ENCODE measurements around the gene ARHGEF4.

Gene ARHGEF4

GRCh38 chr2:131046028-131046917 is 209.6 kb downstream of the ARHGEF4 start:
- no peak for DNase-seq (ENCODE audit: low spot score in 2 of 2)
- no peaks in the 10 kb centered on the region for H3K9me3 Mint-ChIP-seq
- H3K27ac Mint-ChIP-seq = peak overlapping the region; percentile 38
- peaks cover 7% of the 10 kb centered on the region for H3K4me1 Mint-ChIP-seq
- no peak for ATAC-seq (ENCODE audit: low read depth)
- H3K4me3 Mint-ChIP-seq = no peak overlapping the region
- peaks cover 2% of the 10 kb centered on the region for H3K27me3 Mint-ChIP-seq
- peaks cover 23% of the 10 kb centered on the region for H3K36me3 Mint-ChIP-seq

GRCh38 chr2:131046918-131047652 is 210.4 kb downstream of the ARHGEF4 start:
- H3K4me1 Mint-ChIP-seq = peaks cover 6% of the 10 kb centered on the region
- no peaks in the 10 kb centered on the region for H3K27me3 Mint-ChIP-seq
- H3K4me3 Mint-ChIP-seq = no peak overlapping the region
- ATAC-seq (ENCODE audit: low read depth) (no peak), DNase-seq (ENCODE audit: low spot score in 2 of 2) (no peak)
- H3K36me3 Mint-ChIP-seq = peaks cover 29% of the 10 kb centered on the region
- no peaks in the 10 kb centered on the region for H3K9me3 Mint-ChIP-seq
- H3K27ac Mint-ChIP-seq = peak overlapping the region; percentile 38

GRCh38 chr2:131047920-131048560 is 211.3 kb downstream of the ARHGEF4 start:
- no peak for DNase-seq (ENCODE audit: low spot score in 2 of 2)
- H3K4me3 Mint-ChIP-seq = no peak overlapping the region
- peaks cover 36% of the 10 kb centered on the region for H3K36me3 Mint-ChIP-seq
- peaks cover 6% of the 10 kb centered on the region for H3K4me1 Mint-ChIP-seq
- no peak for ATAC-seq (ENCODE audit: low read depth)
- H3K27ac Mint-ChIP-seq = no peak overlapping the region
- H3K27me3 Mint-ChIP-seq = no peaks in the 10 kb centered on the region
- H3K9me3 Mint-ChIP-seq = no peaks in the 10 kb centered on the region

- Mint-ChIP-seq H3K27ac (no peak overlapping the region), H3K9me3 (no peaks in the 10 kb centered on the region), H3K4me1 (peaks cover 6% of the 10 kb centered on the region), H3K4me3 (no peak overlapping the region), H3K27me3 (no peaks in the 10 kb centered on the region), H3K36me3 (peaks cover 39% of the 10 kb centered on the region)
- ATAC-seq (ENCODE audit: low read depth) (no peak), DNase-seq (ENCODE audit: low spot score in 2 of 2) (no peak)
Observed at GRCh38 chr2:131048641-131049040, 211.9 kb downstream of the ARHGEF4 start.

- no peaks in the 10 kb centered on the region for H3K27me3 Mint-ChIP-seq
- DNase-seq (ENCODE audit: low spot score in 2 of 2) (no peak), ATAC-seq (ENCODE audit: low read depth) (no peak)
- H3K36me3 Mint-ChIP-seq = peaks cover 39% of the 10 kb centered on the region
- H3K4me1 Mint-ChIP-seq = peaks cover 6% of the 10 kb centered on the region
- H3K4me3 Mint-ChIP-seq = no peak overlapping the region
- H3K27ac Mint-ChIP-seq = no peak overlapping the region
- H3K9me3 Mint-ChIP-seq = no peaks in the 10 kb centered on the region
Observed at GRCh38 chr2:131049150-131049718, 212.5 kb downstream of the ARHGEF4 start.

GRCh38 chr2:131050896-131051295 is 214.2 kb downstream of the ARHGEF4 start:
- H3K27ac Mint-ChIP-seq = no peak overlapping the region
- no peaks in the 10 kb centered on the region for H3K9me3 Mint-ChIP-seq
- peaks cover 55% of the 10 kb centered on the region for H3K36me3 Mint-ChIP-seq
- ATAC-seq (ENCODE audit: low read depth) = no peak
- DNase-seq (ENCODE audit: low spot score in 2 of 2) = no peak
- H3K4me3 Mint-ChIP-seq = no peak overlapping the region
- peaks cover 10% of the 10 kb centered on the region for H3K4me1 Mint-ChIP-seq
- H3K27me3 Mint-ChIP-seq = no peaks in the 10 kb centered on the region

- Mint-ChIP-seq H3K9me3 (no peaks in the 10 kb centered on the region), H3K4me3 (no peak overlapping the region), H3K27ac (no peak overlapping the region), H3K36me3 (peaks cover 60% of the 10 kb centered on the region), H3K27me3 (no peaks in the 10 kb centered on the region), H3K4me1 (peaks cover 14% of the 10 kb centered on the region)
- no peak for ATAC-seq (ENCODE audit: low read depth)
- no peak for DNase-seq (ENCODE audit: low spot score in 2 of 2)
Observed at GRCh38 chr2:131052741-131053263, 216.1 kb downstream of the ARHGEF4 start.

GRCh38 chr2:131054488-131054887 is 217.8 kb downstream of the ARHGEF4 start:
- no peaks in the 10 kb centered on the region for H3K9me3 Mint-ChIP-seq

GRCh38 chr2:131055169-131056065 is 218.7 kb downstream of the ARHGEF4 start:
- no peaks in the 10 kb centered on the region for H3K9me3 Mint-ChIP-seq
- H3K27ac Mint-ChIP-seq = no peak overlapping the region
- no peak for ATAC-seq (ENCODE audit: low read depth)
- peaks cover 59% of the 10 kb centered on the region for H3K36me3 Mint-ChIP-seq
- no peak overlapping the region for H3K4me3 Mint-ChIP-seq
- peaks cover 12% of the 10 kb centered on the region for H3K4me1 Mint-ChIP-seq
- H3K27me3 Mint-ChIP-seq = no peaks in the 10 kb centered on the region
- no peak for DNase-seq (ENCODE audit: low spot score in 2 of 2)

More at GRCh38 chr2:131054488-131054887, 217.8 kb downstream of the ARHGEF4 start:
- Mint-ChIP-seq H3K27ac (no peak overlapping the region), H3K4me3 (no peak overlapping the region), H3K36me3 (peaks cover 60% of the 10 kb centered on the region), H3K4me1 (peaks cover 14% of the 10 kb centered on the region), H3K27me3 (no peaks in the 10 kb centered on the region)
- no peak for ATAC-seq (ENCODE audit: low read depth)
- DNase-seq (ENCODE audit: low spot score in 2 of 2) = no peak

GRCh38 chr2:131056204-131056931 is 219.7 kb downstream of the ARHGEF4 start:
- Mint-ChIP-seq H3K4me3 (no peak overlapping the region), H3K27ac (peak overlapping the region; percentile 29), H3K4me1 (peaks cover 12% of the 10 kb centered on the region), H3K36me3 (peaks cover 56% of the 10 kb centered on the region), H3K27me3 (no peaks in the 10 kb centered on the region), H3K9me3 (no peaks in the 10 kb centered on the region)
- ATAC-seq (ENCODE audit: low read depth) (no peak), DNase-seq (ENCODE audit: low spot score in 2 of 2) (no peak)

GRCh38 chr2:131056932-131057287 is 220.2 kb downstream of the ARHGEF4 start:
- Mint-ChIP-seq H3K36me3 (peaks cover 51% of the 10 kb centered on the region), H3K4me1 (peaks cover 12% of the 10 kb centered on the region), H3K4me3 (no peak overlapping the region), H3K9me3 (no peaks in the 10 kb centered on the region), H3K27me3 (no peaks in the 10 kb centered on the region), H3K27ac (peak overlapping the region; percentile 29)
- DNase-seq (ENCODE audit: low spot score in 2 of 2) = no peak
- ATAC-seq (ENCODE audit: low read depth) = no peak

GRCh38 chr2:131058214-131058843 is 221.6 kb downstream of the ARHGEF4 start:
- H3K27ac Mint-ChIP-seq = no peak overlapping the region
- H3K36me3 Mint-ChIP-seq = peaks cover 42% of the 10 kb centered on the region
- no peak overlapping the region for H3K4me3 Mint-ChIP-seq
- no peak for ATAC-seq (ENCODE audit: low read depth)
- H3K27me3 Mint-ChIP-seq = no peaks in the 10 kb centered on the region
- peaks cover 12% of the 10 kb centered on the region for H3K4me1 Mint-ChIP-seq
- H3K9me3 Mint-ChIP-seq = no peaks in the 10 kb centered on the region
- no peak for DNase-seq (ENCODE audit: low spot score in 2 of 2)

Data from memory B cell (primary cell).